ENCODE data around the gene KNOP1. TPM values are rescaled to one million over a fixed set of nuclear protein-coding genes. Genes with fewer than 3 reads are reported as not detected.
"Not testable (repeated sequence)": the region's sequence is repeated elsewhere in the genome, so short reads cannot be mapped to it uniquely, and the experiment has no call there.

KNOP1 gene
- polyA plus RNA-seq, 1 donor, result 39.1 TPM

GRCh38 chr16:19687279-19687678 lies 30.7 kb downstream of the KNOP1 start:
- no peak for DNase-seq

GRCh38 chr16:19685176-19685575 lies 32.9 kb downstream of the KNOP1 start:
- DNase-seq, result no peak

- DNase-seq, result no peak
Measured at GRCh38 chr16:19683453-19684236, 34.4 kb downstream of the KNOP1 start.

GRCh38 chr16:19681637-19682036 lies 36.4 kb downstream of the KNOP1 start:
- DNase-seq, result no peak

GRCh38 chr16:19680881-19681340 lies 37.1 kb downstream of the KNOP1 start:
- peak; percentile 28 for DNase-seq

- DNase-seq, result not testable (repeated sequence)
Measured at GRCh38 chr16:19679281-19679680, 38.7 kb downstream of the KNOP1 start.

- no peak for DNase-seq
Measured at GRCh38 chr16:19678804-19679203, 39.2 kb downstream of the KNOP1 start.

- no peak for DNase-seq
Measured at GRCh38 chr16:19677402-19677801, 40.6 kb downstream of the KNOP1 start.

- DNase-seq, result no peak
Measured at GRCh38 chr16:19674485-19674884, 43.5 kb downstream of the KNOP1 start.

- no peak for DNase-seq
Measured at GRCh38 chr16:19672378-19672777, 45.6 kb downstream of the KNOP1 start.

GRCh38 chr16:19666477-19666876 lies 51.5 kb downstream of the KNOP1 start:
- no peak for DNase-seq

GRCh38 chr16:19665313-19665712 lies 52.7 kb downstream of the KNOP1 start:
- not testable (repeated sequence) for DNase-seq

- DNase-seq, result no peak
Measured at GRCh38 chr16:19664166-19664565, 53.9 kb downstream of the KNOP1 start.

- DNase-seq, result no peak
Measured at GRCh38 chr16:19662351-19662750, 55.7 kb downstream of the KNOP1 start.

GRCh38 chr16:19660432-19660831 lies 57.6 kb downstream of the KNOP1 start:
- DNase-seq, result no peak

- no peak for DNase-seq
Measured at GRCh38 chr16:19659554-19659953, 58.5 kb downstream of the KNOP1 start.

- DNase-seq, result no peak
Measured at GRCh38 chr16:19657831-19658230, 60.2 kb downstream of the KNOP1 start.

GRCh38 chr16:19655242-19655777 lies 62.7 kb downstream of the KNOP1 start:
- no peak for DNase-seq

- no peak for DNase-seq
Measured at GRCh38 chr16:19654147-19654546, 63.9 kb downstream of the KNOP1 start.
